Measurements from ENCODE around the gene PRDM16. TPM values are rescaled to one million over a fixed set of nuclear protein-coding genes. Genes with fewer than 3 reads are reported as not detected.

Gene PRDM16
- polyA plus RNA-seq, 2 of the 4 experiments (the other 2 are of a cell fraction) = 0.03 to 0.35 TPM

DNA sequence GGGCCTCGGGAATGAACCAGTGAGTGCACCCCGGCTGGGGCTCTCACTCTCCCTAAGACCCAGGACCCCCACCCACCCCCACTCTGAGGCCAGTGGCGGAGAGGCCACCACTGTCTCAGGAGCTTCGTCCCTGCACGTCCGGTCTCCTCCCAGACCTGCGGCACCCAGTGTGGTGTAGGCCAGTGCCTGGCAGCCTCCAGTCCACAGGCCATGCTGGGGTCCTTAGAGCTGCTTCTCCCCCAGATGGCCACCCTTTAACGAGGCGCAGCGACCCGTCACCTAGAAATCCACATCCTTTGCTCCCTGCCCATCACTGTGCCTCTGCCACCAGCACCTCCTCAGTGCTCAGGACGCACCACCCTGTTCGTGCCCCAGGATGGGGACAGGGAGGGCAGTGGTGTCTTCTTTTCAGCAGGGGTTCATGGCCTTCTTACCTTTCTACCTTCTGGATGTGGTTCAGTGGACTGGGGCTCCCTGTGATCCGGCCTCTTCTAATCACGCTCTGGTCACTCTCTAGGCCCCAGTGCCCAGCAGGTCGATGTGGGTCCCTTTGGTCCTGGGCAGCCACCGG is 253.5 kb downstream of the PRDM16 start:
- no peak for ATAC-seq
- 0 out of 6 replicates have a peak overlapping the region, but pooled peaks of 1 of the 2 experiments have one; percentile 16 for H3K27ac ChIP-seq
- POLR2A ChIA-PET = no interaction called here

DNA sequence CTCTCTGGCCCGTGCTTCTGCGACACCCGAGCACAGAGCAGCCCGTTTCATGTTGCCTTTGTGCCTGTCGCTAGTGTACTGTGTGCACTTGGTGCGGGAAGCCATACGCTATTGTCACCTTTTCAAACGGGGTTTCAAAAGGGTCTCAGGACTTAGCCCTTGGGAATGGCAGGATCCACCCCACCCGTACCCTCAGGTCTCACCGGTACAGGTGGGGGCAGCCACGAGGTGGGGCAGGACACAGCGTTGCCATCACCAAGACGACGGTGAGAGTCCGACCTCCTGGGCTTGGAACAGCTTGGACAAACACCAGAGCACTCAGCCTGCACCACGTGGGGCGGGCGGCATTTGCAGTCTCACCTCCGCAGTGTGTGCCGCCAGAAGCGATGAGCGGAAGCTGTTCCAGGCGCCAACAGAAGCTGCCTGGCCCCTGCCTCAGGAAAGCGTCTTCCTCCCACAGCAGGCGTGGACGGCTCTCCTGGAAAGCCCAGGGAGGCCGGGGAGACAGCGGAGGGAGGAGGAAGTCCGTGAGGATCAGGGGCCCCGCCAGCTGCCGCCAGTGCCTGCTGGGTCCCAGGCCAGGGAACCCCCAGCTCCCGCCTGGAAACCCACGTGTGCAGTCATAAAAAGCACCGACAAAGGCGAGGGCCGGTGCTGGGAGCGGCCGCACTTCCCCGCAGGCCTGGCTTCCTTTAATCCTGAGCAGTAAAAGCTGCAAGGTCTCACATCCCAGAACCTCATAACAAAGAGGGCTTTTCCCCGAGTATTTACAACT is 254.2 kb downstream of the PRDM16 start:
- WGBS (ENCODE audit: missing lambda C conversion rate) = 76% methylated on average over 28 of the region's 40 CpGs
- FAIRE-seq (no peak), DNase-seq (ENCODE audit: low read depth in 1 of 2, low spot score in 1 of 2) (no peak), ATAC-seq (no peak)
- peaks cover 10% of the 10 kb centered on the region; the same call in 2 of the 3 replicates for H3K4me1 ChIP-seq
- TF ChIP-seq, protein P1, sequence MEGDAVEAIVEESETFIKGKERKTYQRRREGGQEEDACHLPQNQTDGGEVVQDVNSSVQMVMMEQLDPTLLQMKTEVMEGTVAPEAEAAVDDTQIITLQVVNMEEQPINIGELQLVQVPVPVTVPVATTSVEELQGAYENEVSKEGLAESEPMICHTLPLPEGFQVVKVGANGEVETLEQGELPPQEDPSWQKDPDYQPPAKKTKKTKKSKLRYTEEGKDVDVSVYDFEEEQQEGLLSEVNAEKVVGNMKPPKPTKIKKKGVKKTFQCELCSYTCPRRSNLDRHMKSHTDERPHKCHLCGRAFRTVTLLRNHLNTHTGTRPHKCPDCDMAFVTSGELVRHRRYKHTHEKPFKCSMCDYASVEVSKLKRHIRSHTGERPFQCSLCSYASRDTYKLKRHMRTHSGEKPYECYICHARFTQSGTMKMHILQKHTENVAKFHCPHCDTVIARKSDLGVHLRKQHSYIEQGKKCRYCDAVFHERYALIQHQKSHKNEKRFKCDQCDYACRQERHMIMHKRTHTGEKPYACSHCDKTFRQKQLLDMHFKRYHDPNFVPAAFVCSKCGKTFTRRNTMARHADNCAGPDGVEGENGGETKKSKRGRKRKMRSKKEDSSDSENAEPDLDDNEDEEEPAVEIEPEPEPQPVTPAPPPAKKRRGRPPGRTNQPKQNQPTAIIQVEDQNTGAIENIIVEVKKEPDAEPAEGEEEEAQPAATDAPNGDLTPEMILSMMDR (IDR thresholded peaks at IDR 0.05) = no peak
- TF ChIP-seq NFE2L2 (conservative IDR thresholded peaks at IDR 0.05; ENCODE audit: low read length) = no peak
- no peaks in the 10 kb centered on the region for H3K9me3 ChIP-seq
- CTCF ChIA-PET = interaction anchor here (1.1 to 1.4 kb wide), 2 partner anchors 9 to 26 kb away, joined by 3 read pairs; no protein-coding TSS in a partner anchor
- H3K4me3 ChIP-seq = no peak overlapping the region
- H3K4me2 ChIP-seq = no peak overlapping the region
- H3K27ac ChIP-seq = no peak overlapping the region
- POLR2A ChIA-PET = no interaction called here

More for the DNA sequence above, 253.5 kb downstream of the PRDM16 start:
- Histone ChIP-seq H3K4me1 (peaks cover 10% of the 10 kb centered on the region; the same call in 2 of the 3 replicates), H3K4me2 (no peak overlapping the region), H3K9me3 (no peaks in the 10 kb centered on the region), H3K4me3 (no peak overlapping the region)
- TF ChIP-seq NFE2L2 (conservative IDR thresholded peaks at IDR 0.05; ENCODE audit: low read length) (no peak), HDAC2 (IDR thresholded peaks at IDR 0.05) (no peak), RCOR1 (IDR thresholded peaks at IDR 0.05; ENCODE audit: low read depth, low read length) (no peak), MAZ (IDR thresholded peaks at IDR 0.05; ENCODE audit: borderline replicate concordance, low read depth, low read length) (no peak)
- TF ChIP-seq, protein P1 (IDR thresholded peaks at IDR 0.05) = no peak
- TF ChIP-seq, protein P2, sequence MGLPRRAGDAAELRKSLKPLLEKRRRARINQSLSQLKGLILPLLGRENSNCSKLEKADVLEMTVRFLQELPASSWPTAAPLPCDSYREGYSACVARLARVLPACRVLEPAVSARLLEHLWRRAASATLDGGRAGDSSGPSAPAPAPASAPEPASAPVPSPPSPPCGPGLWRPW (IDR thresholded peaks at IDR 0.05) = no peak
- TF ChIP-seq, protein P3, sequence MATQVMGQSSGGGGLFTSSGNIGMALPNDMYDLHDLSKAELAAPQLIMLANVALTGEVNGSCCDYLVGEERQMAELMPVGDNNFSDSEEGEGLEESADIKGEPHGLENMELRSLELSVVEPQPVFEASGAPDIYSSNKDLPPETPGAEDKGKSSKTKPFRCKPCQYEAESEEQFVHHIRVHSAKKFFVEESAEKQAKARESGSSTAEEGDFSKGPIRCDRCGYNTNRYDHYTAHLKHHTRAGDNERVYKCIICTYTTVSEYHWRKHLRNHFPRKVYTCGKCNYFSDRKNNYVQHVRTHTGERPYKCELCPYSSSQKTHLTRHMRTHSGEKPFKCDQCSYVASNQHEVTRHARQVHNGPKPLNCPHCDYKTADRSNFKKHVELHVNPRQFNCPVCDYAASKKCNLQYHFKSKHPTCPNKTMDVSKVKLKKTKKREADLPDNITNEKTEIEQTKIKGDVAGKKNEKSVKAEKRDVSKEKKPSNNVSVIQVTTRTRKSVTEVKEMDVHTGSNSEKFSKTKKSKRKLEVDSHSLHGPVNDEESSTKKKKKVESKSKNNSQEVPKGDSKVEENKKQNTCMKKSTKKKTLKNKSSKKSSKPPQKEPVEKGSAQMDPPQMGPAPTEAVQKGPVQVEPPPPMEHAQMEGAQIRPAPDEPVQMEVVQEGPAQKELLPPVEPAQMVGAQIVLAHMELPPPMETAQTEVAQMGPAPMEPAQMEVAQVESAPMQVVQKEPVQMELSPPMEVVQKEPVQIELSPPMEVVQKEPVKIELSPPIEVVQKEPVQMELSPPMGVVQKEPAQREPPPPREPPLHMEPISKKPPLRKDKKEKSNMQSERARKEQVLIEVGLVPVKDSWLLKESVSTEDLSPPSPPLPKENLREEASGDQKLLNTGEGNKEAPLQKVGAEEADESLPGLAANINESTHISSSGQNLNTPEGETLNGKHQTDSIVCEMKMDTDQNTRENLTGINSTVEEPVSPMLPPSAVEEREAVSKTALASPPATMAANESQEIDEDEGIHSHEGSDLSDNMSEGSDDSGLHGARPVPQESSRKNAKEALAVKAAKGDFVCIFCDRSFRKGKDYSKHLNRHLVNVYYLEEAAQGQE (IDR thresholded peaks at IDR 0.05) = no peak
- TF ChIP-seq, protein P4, sequence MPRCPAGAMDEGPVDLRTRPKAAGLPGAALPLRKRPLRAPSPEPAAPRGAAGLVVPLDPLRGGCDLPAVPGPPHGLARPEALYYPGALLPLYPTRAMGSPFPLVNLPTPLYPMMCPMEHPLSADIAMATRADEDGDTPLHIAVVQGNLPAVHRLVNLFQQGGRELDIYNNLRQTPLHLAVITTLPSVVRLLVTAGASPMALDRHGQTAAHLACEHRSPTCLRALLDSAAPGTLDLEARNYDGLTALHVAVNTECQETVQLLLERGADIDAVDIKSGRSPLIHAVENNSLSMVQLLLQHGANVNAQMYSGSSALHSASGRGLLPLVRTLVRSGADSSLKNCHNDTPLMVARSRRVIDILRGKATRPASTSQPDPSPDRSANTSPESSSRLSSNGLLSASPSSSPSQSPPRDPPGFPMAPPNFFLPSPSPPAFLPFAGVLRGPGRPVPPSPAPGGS (IDR thresholded peaks at IDR 0.05) = no peak
- 71% methylated on average over 10 of the region's 17 CpGs for WGBS (ENCODE audit: missing lambda C conversion rate)
- CTCF ChIA-PET = interaction anchor here (1.1 kb wide), 1 partner anchor 27 kb away, joined by 3 read pairs; no protein-coding TSS in a partner anchor
- DNase-seq (ENCODE audit: low read depth in 1 of 2, low spot score in 1 of 2) (no peak), FAIRE-seq (no peak)

All from A549 (cell line).